Measurements from ENCODE around the gene APOL1. TPM values are rescaled to one million over a fixed set of nuclear protein-coding genes. Genes with fewer than 3 reads are reported as not detected.

The APOL1 gene
- total and polyA plus RNA-seq, 2 of the 4 experiments (the other 2 are of a cell fraction), result 0.36 to 0.77 TPM

GRCh38 chr22:36206255-36206654 is 46.7 kb upstream of the APOL1 start:
- no peak overlapping the region for H2BK20ac ChIP-seq (ENCODE audit: low read depth, low read length)
- BruUV-seq (replicated peaks), result no TSS peak
- no peaks in the 10 kb centered on the region for H3K79me1 ChIP-seq (ENCODE audit: low read depth in 1 of 2, low read length in 2 of 2)
- in situ Hi-C loops (cut with MboI; ENCODE audit: low sequenced_read_pairs) (no loop called here), dilution Hi-C loops (cut with HindIII; ENCODE audit: low sequenced_read_pairs, unreplicated experiment) (no loop called here), intact Hi-C loops (cut with micrococcal nuclease) (no loop called here)
- H2BK120ac ChIP-seq (ENCODE audit: low read depth, low read length), result no peak overlapping the region
- DNase-seq (no peak), ATAC-seq (ENCODE audit: low read depth) (no peak)
- no peak overlapping the region for H2BK5ac ChIP-seq (ENCODE audit: low read depth, low read length, poor library complexity, severe bottlenecking)
- TF ChIP-seq POLR2A (IDR thresholded peaks at IDR 0.05; ENCODE audit: low read depth, low read length) (no peak), RAD21 (IDR thresholded peaks at IDR 0.05; ENCODE audit: low read length) (no peak)
- H4K5ac ChIP-seq (ENCODE audit: low read depth, low read length), result no peak overlapping the region
- H4K91ac ChIP-seq (ENCODE audit: insufficient read depth, low read depth, low read length), result no peak overlapping the region
- no peaks in the 10 kb centered on the region; the same call in 1 of the 2 replicates for H3K9me1 ChIP-seq (ENCODE audit: insufficient read depth, low read length)
- H3K18ac ChIP-seq (ENCODE audit: low read depth, low read length), result no peak overlapping the region
- H3K4ac ChIP-seq (ENCODE audit: low read depth, low read length), result no peak overlapping the region
- WGBS, 2 experiments (ENCODE audit: extremely low coverage in 2 of 2, insufficient read length in 1 of 2), result no CpG with 5 or more reads among the region's 1 CpG
- H3K14ac ChIP-seq (replicated peaks; ENCODE audit: low read depth, low read length), result no peak overlapping the region
- POLR2A ChIA-PET (ENCODE audit: unreplicated experiment), result no interaction called here
- H3K23ac ChIP-seq (ENCODE audit: low read depth, low read length), result no peak overlapping the region
- no peak overlapping the region for H4K8ac ChIP-seq (ENCODE audit: low read depth in 2 of 2, low read length in 2 of 2)
- H3K9ac ChIP-seq (ENCODE audit: low read depth, low read length), result no peak overlapping the region
- H2AK5ac ChIP-seq (ENCODE audit: low read depth, low read length), result no peak overlapping the region
- no peak overlapping the region for H3K4me3 ChIP-seq (ENCODE audit: insufficient read depth, low read depth, low read length)
- no peak overlapping the region for H2AFZ ChIP-seq (replicated peaks; ENCODE audit: low read length, poor library complexity)
- CTCF ChIA-PET, result no interaction called here
- H4K20me1 ChIP-seq (ENCODE audit: insufficient read depth, low read length), result no peaks in the 10 kb centered on the region
- H3K27ac ChIP-seq (ENCODE audit: insufficient read depth, low read length), result no peak overlapping the region
- H3K27me3 ChIP-seq (ENCODE audit: control insufficient read depth, insufficient read depth, low read length), result peaks cover 5% of the 10 kb centered on the region
- no peak overlapping the region for H3K4me2 ChIP-seq (ENCODE audit: low read depth, low read length)
- no peaks in the 10 kb centered on the region for H3K36me3 ChIP-seq (ENCODE audit: control insufficient read depth, insufficient read depth, low read length)
- H3K4me1 ChIP-seq (ENCODE audit: control insufficient read depth, insufficient read depth, low read length), result no peaks in the 10 kb centered on the region; the same call in 1 of the 2 replicates
- H2BK15ac ChIP-seq (ENCODE audit: low read depth, low read length), result no peak overlapping the region
- H3K56ac ChIP-seq (ENCODE audit: extremely low read depth, insufficient read depth, low read length), result no peak overlapping the region
- 0 out of 2 replicates have a peak, but pooled peaks cover 2% of the 10 kb centered on the region for H3K9me3 ChIP-seq (ENCODE audit: control insufficient read depth, insufficient read depth, low read length)
- no peak overlapping the region for H2AK9ac ChIP-seq (replicated peaks; ENCODE audit: low read depth, low read length, poor library complexity)

Measured in IMR-90 (cell line).